HepG2 (cell line): ENCODE measurements around the gene LCAT. TPM values are rescaled to one million over a fixed set of nuclear protein-coding genes. Genes with fewer than 3 reads are reported as not detected.

Experiments
- DNMT3B ChIP-seq: conservative IDR thresholded peaks from 2 replicates; pipeline ENCODE4 v1.6.1; 2016; ENCODE audit warnings: missing biosample characterization, control low read depth
- GZF1 ChIP-seq: sonication (generic); formaldehyde crosslinking; IDR thresholded peaks from 2 replicates; pipeline ENCODE4 v1.5.1; 2020; ENCODE audit warnings: mild to moderate bottlenecking, missing genetic modification reagents
- HOXA5 ChIP-seq: sonication (generic); formaldehyde crosslinking; IDR thresholded peaks from 2 replicates; pipeline ENCODE4 v1.4.0; 2020; ENCODE audit warnings: missing genetic modification reagents
- KLF13 ChIP-seq: sonication (generic); formaldehyde crosslinking; IDR thresholded peaks from 2 replicates; pipeline ENCODE4 v1.4.0; 2020; ENCODE audit warnings: mild to moderate bottlenecking, missing genetic modification reagents
- NR2C2 ChIP-seq: sonication (generic); formaldehyde crosslinking; IDR thresholded peaks from 2 replicates; pipeline ENCODE4 v1.4.0; 2020; ENCODE audit warnings: missing genetic modification reagents, mild to moderate bottlenecking, moderate library complexity, borderline replicate concordance
- PHF5A ChIP-seq: IDR thresholded peaks from one replicate; pipeline ENCODE4 v1.6.1; 2018; ENCODE audit warnings: low read depth, missing genetic modification reagents; ENCODE audit not compliant: unreplicated experiment
- RCOR2 ChIP-seq: IDR thresholded peaks from 2 replicates; pipeline ENCODE4 v1.6.1; 2016; ENCODE audit warnings: missing biosample characterization, missing genetic modification reagents
- SMC3 ChIP-seq: IDR thresholded peaks from 2 replicates; pipeline ENCODE4 v1.6.1; 2011; ENCODE audit warnings: low read length, improper control_type of control experiment
- SRSF4 ChIP-seq: fragments of 200-400 bp; formaldehyde crosslinking; IDR thresholded peaks from one replicate; pipeline ENCODE4 v1.6.1; 2018; ENCODE audit warnings: mild to moderate bottlenecking, low read depth, low read length, moderate library complexity; ENCODE audit not compliant: poor library complexity, severe bottlenecking
- TRIM24 ChIP-seq: sonication (generic); formaldehyde crosslinking; IDR thresholded peaks from 2 replicates; pipeline ENCODE4 v1.8.0; 2022; ENCODE audit warnings: mild to moderate bottlenecking, missing genetic modification reagents
- ZBTB7B ChIP-seq: sonication (generic); formaldehyde crosslinking; IDR thresholded peaks from 2 replicates; pipeline ENCODE4 v1.4.0; 2020; ENCODE audit warnings: missing genetic modification reagents
- ZNF234 ChIP-seq: sonication (generic); formaldehyde crosslinking; conservative IDR thresholded peaks from 2 replicates; pipeline ENCODE4 v1.5.1; 2020; ENCODE audit warnings: mild to moderate bottlenecking, missing genetic modification reagents
- ZNF431 ChIP-seq: sonication (generic); formaldehyde crosslinking; IDR thresholded peaks from 2 replicates; pipeline ENCODE4 v1.9.0; 2022; ENCODE audit warnings: missing genetic modification reagents, low read depth, mild to moderate bottlenecking, borderline replicate concordance
- ZNF605 ChIP-seq: sonication (generic); formaldehyde crosslinking; IDR thresholded peaks from 2 replicates; pipeline ENCODE4 v1.8.0; 2022; ENCODE audit warnings: mild to moderate bottlenecking, missing genetic modification reagents
- ZZZ3 ChIP-seq: sonication (generic); formaldehyde crosslinking; IDR thresholded peaks from 2 replicates; pipeline ENCODE4 v1.4.0; 2020; ENCODE audit warnings: missing genetic modification reagents, mild to moderate bottlenecking, borderline replicate concordance
- polyA plus RNA-seq, 8 experiments: library from polyadenylated mRNA; depleted of rRNA in 3 of 8; stranded (reverse) in 7 of 8; unstranded in 1 of 8; fragments of >200 nt; fragmentation: Illumina TruSeq in 4 of 8; extraction: Trizol in 4 of 8; gene quantifications; 2 replicates each; pipeline versions ENCODE4 v1.2.1 to v1.2.3, GENCODE V29; 2011 to 2016; ENCODE audit warnings: low read depth in 4 of 8, missing spikeins in 1 of 8, mixed read lengths in 1 of 8; ENCODE audit not compliant: insufficient read depth in 1 of 8
- total RNA-seq, 5 experiments: library from RNA; depleted of rRNA; stranded (reverse); fragments of >200 nt; fragmentation: Illumina TruSeq; extraction: Trizol; gene quantifications; 2 replicates each; pipeline ENCODE4 v1.2.3, GENCODE V29; 2016; ENCODE audit warnings: low read depth in 1 of 5
- TF ChIP-seq, protein P1 (sequence below): sonication (generic); formaldehyde crosslinking; conservative IDR thresholded peaks from 2 replicates; pipeline ENCODE4 v1.8.0; 2022; ENCODE audit warnings: mild to moderate bottlenecking, moderate library complexity, missing genetic modification reagents
- TF ChIP-seq, protein P2 (sequence below): sonication (generic); formaldehyde crosslinking; IDR thresholded peaks from 2 replicates; pipeline ENCODE4 v1.5.0; 2020; ENCODE audit warnings: mild to moderate bottlenecking, missing genetic modification reagents
- TF ChIP-seq, protein P3 (sequence below): sonication (generic); formaldehyde crosslinking; IDR thresholded peaks from 2 replicates; pipeline ENCODE4 v1.4.0; 2020; ENCODE audit warnings: missing genetic modification reagents

Gene LCAT
- total and polyA plus RNA-seq, 2 of the 13 experiments (the other 11 are each of a cell fraction or from before 2014, with no cell fraction given) = 36.1 to 38.9 TPM

DNA sequence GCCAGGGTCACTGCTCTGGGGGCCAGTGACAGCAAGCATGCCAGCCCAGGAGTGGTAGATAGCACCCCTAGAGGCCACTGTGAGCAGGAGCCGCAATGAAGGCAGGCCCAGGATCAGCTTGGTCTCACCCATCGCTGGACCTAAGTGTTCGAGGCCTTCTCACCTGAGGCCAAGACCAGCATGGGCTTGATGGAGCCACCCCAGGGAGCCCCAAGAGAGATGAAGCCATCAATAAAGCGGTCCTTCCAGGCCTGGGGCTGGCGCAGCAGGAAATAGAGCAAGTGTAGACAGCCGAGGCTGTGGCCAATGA lies 1.8 kb downstream of the LCAT start (continued):
- TF ChIP-seq PHF5A (peak; percentile 33), ZNF234 (CRISPR knock-in tag) (no peak), ZZZ3 (CRISPR knock-in tag) (no peak), NR2C2 (no peak), TRIM24 (CRISPR knock-in tag) (no peak), DNMT3B (CRISPR knock-in tag) (no peak), SRSF4 (no peak), ZNF431 (no peak), SMC3 (peak; percentile 21; the same call in 1 of the 2 replicates), KLF13 (no peak), HOXA5 (CRISPR knock-in tag) (no peak), ZNF605 (CRISPR knock-in tag) (no peak), RCOR2 (CRISPR knock-in tag) (no peak), ZBTB7B (no peak; the same call in 1 of the 2 replicates), GZF1 (CRISPR knock-in tag) (no peak)
- TF ChIP-seq, protein P1, sequence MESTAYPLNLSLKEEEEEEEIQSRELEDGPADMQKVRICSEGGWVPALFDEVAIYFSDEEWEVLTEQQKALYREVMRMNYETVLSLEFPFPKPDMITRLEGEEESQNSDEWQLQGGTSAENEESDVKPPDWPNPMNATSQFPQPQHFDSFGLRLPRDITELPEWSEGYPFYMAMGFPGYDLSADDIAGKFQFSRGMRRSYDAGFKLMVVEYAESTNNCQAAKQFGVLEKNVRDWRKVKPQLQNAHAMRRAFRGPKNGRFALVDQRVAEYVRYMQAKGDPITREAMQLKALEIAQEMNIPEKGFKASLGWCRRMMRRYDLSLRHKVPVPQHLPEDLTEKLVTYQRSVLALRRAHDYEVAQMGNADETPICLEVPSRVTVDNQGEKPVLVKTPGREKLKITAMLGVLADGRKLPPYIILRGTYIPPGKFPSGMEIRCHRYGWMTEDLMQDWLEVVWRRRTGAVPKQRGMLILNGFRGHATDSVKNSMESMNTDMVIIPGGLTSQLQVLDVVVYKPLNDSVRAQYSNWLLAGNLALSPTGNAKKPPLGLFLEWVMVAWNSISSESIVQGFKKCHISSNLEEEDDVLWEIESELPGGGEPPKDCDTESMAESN (CRISPR knock-in tag) = peak; percentile 29; the same call in 1 of the 2 replicates
- TF ChIP-seq, protein P2, sequence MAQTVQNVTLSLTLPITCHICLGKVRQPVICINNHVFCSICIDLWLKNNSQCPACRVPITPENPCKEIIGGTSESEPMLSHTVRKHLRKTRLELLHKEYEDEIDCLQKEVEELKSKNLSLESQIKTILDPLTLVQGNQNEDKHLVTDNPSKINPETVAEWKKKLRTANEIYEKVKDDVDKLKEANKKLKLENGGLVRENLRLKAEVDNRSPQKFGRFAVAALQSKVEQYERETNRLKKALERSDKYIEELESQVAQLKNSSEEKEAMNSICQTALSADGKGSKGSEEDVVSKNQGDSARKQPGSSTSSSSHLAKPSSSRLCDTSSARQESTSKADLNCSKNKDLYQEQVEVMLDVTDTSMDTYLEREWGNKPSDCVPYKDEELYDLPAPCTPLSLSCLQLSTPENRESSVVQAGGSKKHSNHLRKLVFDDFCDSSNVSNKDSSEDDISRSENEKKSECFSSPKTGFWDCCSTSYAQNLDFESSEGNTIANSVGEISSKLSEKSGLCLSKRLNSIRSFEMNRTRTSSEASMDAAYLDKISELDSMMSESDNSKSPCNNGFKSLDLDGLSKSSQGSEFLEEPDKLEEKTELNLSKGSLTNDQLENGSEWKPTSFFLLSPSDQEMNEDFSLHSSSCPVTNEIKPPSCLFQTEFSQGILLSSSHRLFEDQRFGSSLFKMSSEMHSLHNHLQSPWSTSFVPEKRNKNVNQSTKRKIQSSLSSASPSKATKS (CRISPR knock-in tag) = no peak
- TF ChIP-seq, protein P3, sequence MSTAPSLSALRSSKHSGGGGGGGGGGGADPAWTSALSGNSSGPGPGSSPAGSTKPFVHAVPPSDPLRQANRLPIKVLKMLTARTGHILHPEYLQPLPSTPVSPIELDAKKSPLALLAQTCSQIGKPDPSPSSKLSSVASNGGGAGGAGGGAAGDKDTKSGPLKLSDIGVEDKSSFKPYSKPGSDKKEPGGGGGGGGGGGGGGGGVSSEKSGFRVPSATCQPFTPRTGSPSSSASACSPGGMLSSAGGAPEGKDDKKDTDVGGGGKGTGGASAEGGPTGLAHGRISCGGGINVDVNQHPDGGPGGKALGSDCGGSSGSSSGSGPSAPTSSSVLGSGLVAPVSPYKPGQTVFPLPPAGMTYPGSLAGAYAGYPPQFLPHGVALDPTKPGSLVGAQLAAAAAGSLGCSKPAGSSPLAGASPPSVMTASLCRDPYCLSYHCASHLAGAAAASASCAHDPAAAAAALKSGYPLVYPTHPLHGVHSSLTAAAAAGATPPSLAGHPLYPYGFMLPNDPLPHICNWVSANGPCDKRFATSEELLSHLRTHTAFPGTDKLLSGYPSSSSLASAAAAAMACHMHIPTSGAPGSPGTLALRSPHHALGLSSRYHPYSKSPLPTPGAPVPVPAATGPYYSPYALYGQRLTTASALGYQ = no peak
